ENCODE data around the gene ZNF473.

ZNF473 gene

GRCh38 chr19:50025794-50026549 lies at the start of gene ZNF473:
ZNF473 (plus strand) TSS chr19:50026005; CDS start chr19:50031083, 5,078 bp downstream.
- POLR2A ChIA-PET: interaction anchor here (0.6 to 0.7 kb wide), 4 partner anchors 15 to 24 kb away, joined by 3 to 5 read pairs (median 4); no protein-coding TSS in a partner anchor
- peak; percentile 85 for DNase-seq (ENCODE audit: extremely low spot score)
- CTCF ChIA-PET: no interaction called here
- TF ChIP-seq FOXK2 (IDR thresholded peaks at IDR 0.05): peak; percentile 63; the same call in 1 of the 2 replicates
- TF ChIP-seq FOXA1 (IDR thresholded peaks at IDR 0.05): no peak
- TF ChIP-seq TARDBP (IDR thresholded peaks at IDR 0.05): no peak
- no peak for TF ChIP-seq LEF1 (IDR thresholded peaks at IDR 0.05; ENCODE audit: borderline replicate concordance)
- peak; percentile 75 for TF ChIP-seq SUZ12 (IDR thresholded peaks at IDR 0.05)
- 0 out of 2 replicates have a peak, but pooled peaks have one; percentile 72 for TF ChIP-seq HDGF (IDR thresholded peaks at IDR 0.05; ENCODE audit: borderline replicate concordance)
- no peak for TF ChIP-seq SP1 (IDR thresholded peaks at IDR 0.05)
- TF ChIP-seq L3MBTL2 (conservative IDR thresholded peaks at IDR 0.05): peak; percentile 100

- CTCF ChIA-PET: interaction anchor here (1.4 kb wide), 1 partner anchor 39 kb away, joined by 4 read pairs; no protein-coding TSS in a partner anchor
- TF ChIP-seq L3MBTL2 (conservative IDR thresholded peaks at IDR 0.05): no peak
- TF ChIP-seq SP1 (IDR thresholded peaks at IDR 0.05): no peak
- no peak for TF ChIP-seq SUZ12 (IDR thresholded peaks at IDR 0.05)
- no peak for TF ChIP-seq LEF1 (IDR thresholded peaks at IDR 0.05; ENCODE audit: borderline replicate concordance)
- no peak for TF ChIP-seq TARDBP (IDR thresholded peaks at IDR 0.05)
- TF ChIP-seq ELF4 (IDR thresholded peaks at IDR 0.05): no peak
- TF ChIP-seq ARNT (IDR thresholded peaks at IDR 0.05): no peak
- TF ChIP-seq BHLHE40 (IDR thresholded peaks at IDR 0.05; ENCODE audit: borderline replicate concordance): no peak
- no peak for TF ChIP-seq FOXK2 (IDR thresholded peaks at IDR 0.05)
- TF ChIP-seq CTBP1 (IDR thresholded peaks at IDR 0.05; ENCODE audit: borderline replicate concordance): no peak
- no peak for TF ChIP-seq FOXA1 (IDR thresholded peaks at IDR 0.05)
- no peak for TF ChIP-seq ZNF384 (IDR thresholded peaks at IDR 0.05)
- TF ChIP-seq NFRKB (IDR thresholded peaks at IDR 0.05): no peak
- TF ChIP-seq PKNOX1 (IDR thresholded peaks at IDR 0.05): no peak
- no peak for DNase-seq (ENCODE audit: extremely low spot score)
- POLR2A ChIA-PET: interaction anchor here (1.4 kb wide), 1 partner anchor 47 kb away, joined by 5 read pairs; the partner anchor contains the start of genes ATF5 and NUP62
Measured at GRCh38 chr19:49976496-49976895, 49.3 kb upstream of the ZNF473 start.

GRCh38 chr19:49977076-49977475 lies 48.7 kb upstream of the ZNF473 start:
- ChIA-PET CTCF (interaction anchor here (1.4 kb wide), 1 partner anchor 40 kb away, joined by 4 read pairs; no protein-coding TSS in a partner anchor), POLR2A (no interaction called here)
- TF ChIP-seq CTBP1 (IDR thresholded peaks at IDR 0.05; ENCODE audit: borderline replicate concordance) (no peak), HDGF (IDR thresholded peaks at IDR 0.05; ENCODE audit: borderline replicate concordance) (no peak), FOXA1 (IDR thresholded peaks at IDR 0.05) (no peak), FOXM1 (IDR thresholded peaks at IDR 0.05; ENCODE audit: borderline replicate concordance) (no peak), SUZ12 (IDR thresholded peaks at IDR 0.05) (no peak), NFRKB (IDR thresholded peaks at IDR 0.05) (no peak)
- DNase-seq (ENCODE audit: extremely low spot score): no peak

GRCh38 chr19:49977881-49978280 lies 47.9 kb upstream of the ZNF473 start:
- ChIA-PET CTCF (interaction anchor here (1.4 kb wide), 1 partner anchor 41 kb away, joined by 4 read pairs; no protein-coding TSS in a partner anchor), POLR2A (no interaction called here)
- DNase-seq (ENCODE audit: extremely low spot score): no peak

GRCh38 chr19:49978324-49978723 lies 47.5 kb upstream of the ZNF473 start:
- DNase-seq (ENCODE audit: extremely low spot score): no peak
- TF ChIP-seq SP1 (IDR thresholded peaks at IDR 0.05) (no peak), NFRKB (IDR thresholded peaks at IDR 0.05) (no peak), ARNT (IDR thresholded peaks at IDR 0.05) (no peak), SUZ12 (IDR thresholded peaks at IDR 0.05) (no peak), FOXK2 (IDR thresholded peaks at IDR 0.05) (no peak)
- POLR2A ChIA-PET: no interaction called here
- CTCF ChIA-PET: no interaction called here

More at GRCh38 chr19:49977881-49978280, 47.9 kb upstream of the ZNF473 start:
- no peak for TF ChIP-seq FOXA1 (IDR thresholded peaks at IDR 0.05)

- POLR2A ChIA-PET: no interaction called here
Measured at GRCh38 chr19:49981603-49982593, 43.9 kb upstream of the ZNF473 start.

More at GRCh38 chr19:49981603-49982593, 43.9 kb upstream of the ZNF473 start:
- no peak for TF ChIP-seq HDGF (IDR thresholded peaks at IDR 0.05; ENCODE audit: borderline replicate concordance)
- TF ChIP-seq TARDBP (IDR thresholded peaks at IDR 0.05): no peak
- TF ChIP-seq ZNF384 (IDR thresholded peaks at IDR 0.05): no peak
- no peak for TF ChIP-seq PKNOX1 (IDR thresholded peaks at IDR 0.05)
- TF ChIP-seq CTBP1 (IDR thresholded peaks at IDR 0.05; ENCODE audit: borderline replicate concordance): no peak
- CTCF ChIA-PET: no interaction called here
- DNase-seq (ENCODE audit: extremely low spot score): no peak
